SU-DHL-6 (cell line): ENCODE data around the gene CTTNBP2NL.
A peak's percentile ranks its signal among the peaks of the same experiment; 100 is the strongest.

Experiments
- H2AFZ ChIP-seq: fragments of 200-600 bp; sonication (generic); 2 replicates; pipeline ENCODE4 v1.6.1; 2014; ENCODE audit warnings: low read depth, mild to moderate bottlenecking, moderate library complexity, mixed read lengths, antibody characterized with exemption, low read length; ENCODE audit not compliant: severe bottlenecking
- H3F3A ChIP-seq: fragments of 200-600 bp; shearing (Covaris generic); 2 replicates; pipeline ENCODE4 v1.6.0; 2016; ENCODE audit warnings: antibody characterized with exemption, mild to moderate bottlenecking; ENCODE audit not compliant: insufficient read depth
- H3K27ac ChIP-seq: fragments of 200-600 bp; sonication (generic); 2 replicates; pipeline ENCODE4 v1.5.1; 2016; ENCODE audit warnings: low read depth, mild to moderate bottlenecking, low read length, moderate library complexity, mixed read lengths
- H3K27me3 ChIP-seq: fragments of 200-600 bp; sonication (generic), shearing (Covaris generic); 2 replicates; pipeline ENCODE4 v1.6.0; 2014; ENCODE audit warnings: mild to moderate bottlenecking, low read length
- H3K36me3 ChIP-seq: fragments of 200-600 bp; sonication (generic); 2 replicates; pipeline ENCODE4 v1.6.1; 2014; ENCODE audit warnings: mild to moderate bottlenecking, low read length, mixed read lengths
- H3K4me2 ChIP-seq: fragments of 300-600, 200-600 bp; shearing (Covaris generic), sonication (generic); 2 replicates; pipeline ENCODE4 v1.6.0; 2014; ENCODE audit warnings: low read length, low read depth, mild to moderate bottlenecking; ENCODE audit not compliant: poor library complexity, severe bottlenecking
- H3K4me3 ChIP-seq: fragments of 200-600 bp; sonication (generic); 2 replicates; pipeline ENCODE4 v1.5.1; 2014; ENCODE audit warnings: antibody characterized with exemption, low read length, mild to moderate bottlenecking, mixed read lengths; ENCODE audit not compliant: insufficient read depth, poor library complexity, severe bottlenecking
- H3K79me2 ChIP-seq: fragments of 200-600 bp; sonication (generic); 2 replicates; pipeline ENCODE4 v1.6.1; 2014; ENCODE audit warnings: mild to moderate bottlenecking, low read length, moderate library complexity; ENCODE audit not compliant: insufficient read depth
- H3K9ac ChIP-seq: fragments of 200-600 bp; sonication (generic); 2 replicates; pipeline ENCODE4 v1.7.0; 2014; ENCODE audit warnings: mild to moderate bottlenecking, low read length
- H3K9me2 ChIP-seq: fragments of 200-600 bp; sonication (generic); replicated peaks from 2 replicates; pipeline ENCODE4 v1.6.1; 2014; ENCODE audit warnings: low read length; ENCODE audit not compliant: insufficient read depth
- H3K9me3 ChIP-seq: fragments of 200-600 bp; sonication (generic); 2 replicates; pipeline ENCODE4 v1.6.1; 2014; ENCODE audit warnings: low read length, mixed read lengths; ENCODE audit not compliant: insufficient read depth
- H4K20me1 ChIP-seq: fragments of 200-600 bp; sonication (generic); 2 replicates; pipeline ENCODE4 v1.6.1; 2014; ENCODE audit warnings: low read depth, mild to moderate bottlenecking, antibody characterized with exemption, low read length, moderate library complexity, mixed read lengths
- CTCF ChIP-seq: fragments of 200-600 bp; sonication (generic); IDR thresholded peaks from one replicate; pipeline ENCODE4 v1.5.1; 2017; ENCODE audit warnings: antibody characterized with exemption, mild to moderate bottlenecking, low read length, moderate library complexity; ENCODE audit not compliant: insufficient read depth, poor library complexity, severe bottlenecking
- EZH2phosphoT487 ChIP-seq: fragments of 200-600 bp; sonication (generic), shearing (Covaris generic); conservative IDR thresholded peaks from 2 replicates; pipeline ENCODE4 v1.6.1; 2018; ENCODE audit warnings: mild to moderate bottlenecking, antibody characterized with exemption, low read length, moderate library complexity, mixed read lengths

The CTTNBP2NL gene

GRCh38 chr1:112507921-112508277, 111.9 kb downstream of the CTTNBP2NL start:
- no peaks in the 10 kb centered on the region for H3K27me3 ChIP-seq
- TF ChIP-seq EZH2phosphoT487: no peak
- no peak for TF ChIP-seq CTCF
- no peaks in the 10 kb centered on the region for H4K20me1 ChIP-seq
- no peaks in the 10 kb centered on the region for H3K9me2 ChIP-seq
- H3K9ac ChIP-seq: peak overlapping the region; percentile 27; the same call in 1 of the 2 replicates
- no peak overlapping the region for H3K27ac ChIP-seq
- no peaks in the 10 kb centered on the region for H3K36me3 ChIP-seq
- H3K9me3 ChIP-seq: no peaks in the 10 kb centered on the region
- no peaks in the 10 kb centered on the region for H3K79me2 ChIP-seq
- peak overlapping the region; percentile 52 for H2AFZ ChIP-seq
- no peaks in the 10 kb centered on the region for H3F3A ChIP-seq
- peak overlapping the region; percentile 44 for H3K4me3 ChIP-seq
- H3K4me2 ChIP-seq: peak overlapping the region; percentile 54

GRCh38 chr1:112508278-112509004, 112.4 kb downstream of the CTTNBP2NL start, which contains the start of gene WNT2B:
WNT2B (plus strand) TSS chr1:112508965; CDS start chr1:112509263, 298 bp downstream.
- no peaks in the 10 kb centered on the region for H3K9me2 ChIP-seq
- peak within 1 kb of the TSS; percentile 54 for H3K4me2 ChIP-seq
- H3K36me3 ChIP-seq: no peaks in the 10 kb centered on the region
- no peaks in the 10 kb centered on the region for H3K9me3 ChIP-seq
- H3F3A ChIP-seq: no peaks in the 10 kb centered on the region
- H2AFZ ChIP-seq: peak within 1 kb of the TSS; percentile 52
- H4K20me1 ChIP-seq: no peaks in the 10 kb centered on the region
- peak within 1 kb of the TSS; percentile 27; the same call in 1 of the 2 replicates for H3K9ac ChIP-seq
- H3K4me3 ChIP-seq: peak within 1 kb of the TSS; percentile 44
- H3K79me2 ChIP-seq: no peaks in the 10 kb centered on the region
- no peaks in the 10 kb centered on the region for H3K27me3 ChIP-seq
- no peak within 1 kb of the TSS for H3K27ac ChIP-seq
- TF ChIP-seq CTCF: no peak
- no peak for TF ChIP-seq EZH2phosphoT487

GRCh38 chr1:112509005-112509659, 113.1 kb downstream of the CTTNBP2NL start:
- Histone ChIP-seq H2AFZ (no peak overlapping the region), H3F3A (no peaks in the 10 kb centered on the region), H3K4me2 (peak overlapping the region; percentile 54), H3K9me2 (no peaks in the 10 kb centered on the region), H3K36me3 (no peaks in the 10 kb centered on the region), H3K27ac (no peak overlapping the region), H3K9me3 (no peaks in the 10 kb centered on the region), H3K9ac (no peak overlapping the region), H3K4me3 (peak overlapping the region; percentile 44), H3K79me2 (no peaks in the 10 kb centered on the region), H4K20me1 (no peaks in the 10 kb centered on the region), H3K27me3 (no peaks in the 10 kb centered on the region)
- TF ChIP-seq CTCF (no peak), EZH2phosphoT487 (no peak)
